PC-3 (cell line): Measurements from ENCODE around the gene DAO.

Source experiments
- CTCF ChIP-seq: fragments of 300-600 bp; sonication (generic); conservative IDR thresholded peaks from 2 replicates; pipeline ENCODE4 v1.5.1; 2017; ENCODE audit warnings: antibody characterized with exemption, low read depth, mild to moderate bottlenecking, low read length
- EZH2 ChIP-seq: fragments of 300-600 bp; sonication (generic); IDR thresholded peaks from one replicate; pipeline ENCODE4 v1.6.1; 2017; ENCODE audit warnings: antibody characterized with exemption, mild to moderate bottlenecking, low read length; ENCODE audit not compliant: unreplicated experiment
- EZH2phosphoT487 ChIP-seq: fragments of 300-600 bp; sonication (generic); IDR thresholded peaks from 2 replicates; pipeline ENCODE4 v1.6.1; 2018; ENCODE audit warnings: mild to moderate bottlenecking, antibody characterized with exemption, low read length, borderline replicate concordance

GRCh38 chr12:108939594-108939993 is 59.7 kb downstream of the DAO start:
- no peak for TF ChIP-seq CTCF
- no peak for TF ChIP-seq EZH2
- no peak for TF ChIP-seq EZH2phosphoT487
